ENCODE results near the gene FBXL13.
"Not testable (repeated sequence)": the region's sequence is repeated elsewhere in the genome, so short reads cannot be mapped to it uniquely, and the experiment has no call there.

Gene FBXL13

DNA sequence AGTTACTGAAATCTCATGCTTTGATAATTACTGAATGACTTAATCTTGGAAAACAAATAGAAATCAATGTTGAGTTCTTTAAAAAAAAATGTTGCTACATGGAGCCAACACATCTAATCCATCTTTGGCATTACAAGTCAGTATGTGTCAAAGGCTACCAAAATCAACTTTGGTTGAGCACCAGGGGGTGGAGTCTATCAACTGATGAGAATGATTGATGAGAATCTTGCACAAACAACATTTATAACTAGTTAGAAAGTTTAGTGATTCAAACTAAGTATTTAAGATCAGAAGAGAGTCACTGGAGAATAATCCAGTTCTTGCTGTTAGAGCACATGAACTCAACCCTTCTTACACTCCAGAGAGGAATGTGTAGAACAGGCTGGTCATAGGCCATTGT, 232.3 kb downstream of the FBXL13 start:
- Histone ChIP-seq H3K27ac (replicated peaks) (no peak overlapping the region), H3K27me3 (ENCODE audit: insufficient read depth, poor library complexity, severe bottlenecking) (no peaks in the 10 kb centered on the region), H3K4me3 (replicated peaks; ENCODE audit: insufficient read depth, low read length) (no peak overlapping the region)
- TF ChIP-seq POLR2AphosphoS5 (IDR thresholded peaks at IDR 0.05; ENCODE audit: low read depth): no peak
- DNase-seq (ENCODE audit: low read depth in 1 of 2, low spot score in 1 of 2): no peak

DNA sequence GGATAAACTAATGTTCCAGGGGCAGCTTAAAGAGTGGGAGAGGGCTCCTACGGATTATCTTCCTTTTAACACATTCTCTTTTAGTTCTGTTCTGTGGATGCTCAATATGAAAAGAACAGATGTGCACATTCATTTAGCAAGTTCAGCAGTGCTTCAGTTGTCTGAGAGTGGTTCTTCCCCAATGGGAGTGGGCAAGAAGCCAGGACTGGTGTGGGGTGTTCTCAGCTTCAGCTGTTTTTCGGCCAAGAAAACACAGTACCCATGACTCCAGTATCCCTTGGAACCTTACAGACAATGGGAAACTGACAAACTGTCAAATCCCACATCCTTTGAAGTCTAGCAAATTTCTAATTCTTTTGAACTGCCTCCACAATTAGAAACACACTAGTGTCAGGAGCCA, 233.3 kb downstream of the FBXL13 start:
- TF ChIP-seq SPI1 (IDR thresholded peaks at IDR 0.05; ENCODE audit: borderline replicate concordance, low read depth) (no peak), GABPA (IDR thresholded peaks at IDR 0.05; ENCODE audit: low read depth) (no peak), POLR2AphosphoS5 (IDR thresholded peaks at IDR 0.05; ENCODE audit: low read depth) (no peak)
- TF ChIP-seq, protein P1, sequence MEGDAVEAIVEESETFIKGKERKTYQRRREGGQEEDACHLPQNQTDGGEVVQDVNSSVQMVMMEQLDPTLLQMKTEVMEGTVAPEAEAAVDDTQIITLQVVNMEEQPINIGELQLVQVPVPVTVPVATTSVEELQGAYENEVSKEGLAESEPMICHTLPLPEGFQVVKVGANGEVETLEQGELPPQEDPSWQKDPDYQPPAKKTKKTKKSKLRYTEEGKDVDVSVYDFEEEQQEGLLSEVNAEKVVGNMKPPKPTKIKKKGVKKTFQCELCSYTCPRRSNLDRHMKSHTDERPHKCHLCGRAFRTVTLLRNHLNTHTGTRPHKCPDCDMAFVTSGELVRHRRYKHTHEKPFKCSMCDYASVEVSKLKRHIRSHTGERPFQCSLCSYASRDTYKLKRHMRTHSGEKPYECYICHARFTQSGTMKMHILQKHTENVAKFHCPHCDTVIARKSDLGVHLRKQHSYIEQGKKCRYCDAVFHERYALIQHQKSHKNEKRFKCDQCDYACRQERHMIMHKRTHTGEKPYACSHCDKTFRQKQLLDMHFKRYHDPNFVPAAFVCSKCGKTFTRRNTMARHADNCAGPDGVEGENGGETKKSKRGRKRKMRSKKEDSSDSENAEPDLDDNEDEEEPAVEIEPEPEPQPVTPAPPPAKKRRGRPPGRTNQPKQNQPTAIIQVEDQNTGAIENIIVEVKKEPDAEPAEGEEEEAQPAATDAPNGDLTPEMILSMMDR (IDR thresholded peaks at IDR 0.05; ENCODE audit: insufficient read depth, low read length): no peak
- TF ChIP-seq, protein P2, sequence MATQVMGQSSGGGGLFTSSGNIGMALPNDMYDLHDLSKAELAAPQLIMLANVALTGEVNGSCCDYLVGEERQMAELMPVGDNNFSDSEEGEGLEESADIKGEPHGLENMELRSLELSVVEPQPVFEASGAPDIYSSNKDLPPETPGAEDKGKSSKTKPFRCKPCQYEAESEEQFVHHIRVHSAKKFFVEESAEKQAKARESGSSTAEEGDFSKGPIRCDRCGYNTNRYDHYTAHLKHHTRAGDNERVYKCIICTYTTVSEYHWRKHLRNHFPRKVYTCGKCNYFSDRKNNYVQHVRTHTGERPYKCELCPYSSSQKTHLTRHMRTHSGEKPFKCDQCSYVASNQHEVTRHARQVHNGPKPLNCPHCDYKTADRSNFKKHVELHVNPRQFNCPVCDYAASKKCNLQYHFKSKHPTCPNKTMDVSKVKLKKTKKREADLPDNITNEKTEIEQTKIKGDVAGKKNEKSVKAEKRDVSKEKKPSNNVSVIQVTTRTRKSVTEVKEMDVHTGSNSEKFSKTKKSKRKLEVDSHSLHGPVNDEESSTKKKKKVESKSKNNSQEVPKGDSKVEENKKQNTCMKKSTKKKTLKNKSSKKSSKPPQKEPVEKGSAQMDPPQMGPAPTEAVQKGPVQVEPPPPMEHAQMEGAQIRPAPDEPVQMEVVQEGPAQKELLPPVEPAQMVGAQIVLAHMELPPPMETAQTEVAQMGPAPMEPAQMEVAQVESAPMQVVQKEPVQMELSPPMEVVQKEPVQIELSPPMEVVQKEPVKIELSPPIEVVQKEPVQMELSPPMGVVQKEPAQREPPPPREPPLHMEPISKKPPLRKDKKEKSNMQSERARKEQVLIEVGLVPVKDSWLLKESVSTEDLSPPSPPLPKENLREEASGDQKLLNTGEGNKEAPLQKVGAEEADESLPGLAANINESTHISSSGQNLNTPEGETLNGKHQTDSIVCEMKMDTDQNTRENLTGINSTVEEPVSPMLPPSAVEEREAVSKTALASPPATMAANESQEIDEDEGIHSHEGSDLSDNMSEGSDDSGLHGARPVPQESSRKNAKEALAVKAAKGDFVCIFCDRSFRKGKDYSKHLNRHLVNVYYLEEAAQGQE (IDR thresholded peaks at IDR 0.05; ENCODE audit: insufficient replicate concordance, low read depth): no peak
- Histone ChIP-seq H3K27me3 (ENCODE audit: insufficient read depth, poor library complexity, severe bottlenecking) (no peaks in the 10 kb centered on the region), H3K27ac (replicated peaks) (no peak overlapping the region), H3K4me3 (replicated peaks; ENCODE audit: insufficient read depth, low read length) (no peak overlapping the region)
- no peak for DNase-seq (ENCODE audit: low read depth in 1 of 2, low spot score in 1 of 2)

DNA sequence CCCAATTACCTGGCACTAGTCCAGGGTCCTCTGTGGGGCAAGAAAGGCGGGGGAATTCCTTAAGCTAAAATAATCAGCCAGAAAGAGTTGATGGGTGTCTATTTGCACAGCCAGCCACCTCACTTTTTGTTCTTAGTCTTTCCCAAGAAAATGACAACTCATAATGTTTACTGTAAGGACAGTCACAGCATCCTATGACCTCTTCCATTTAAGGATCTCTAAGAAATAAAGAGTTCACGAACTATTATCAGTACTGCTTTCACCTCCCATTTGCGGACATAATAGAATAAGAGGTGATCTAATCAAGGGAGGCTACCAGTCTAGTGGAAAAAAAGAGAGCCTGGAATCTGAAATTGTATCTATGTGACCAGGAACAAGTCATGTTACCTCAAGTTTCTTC, 234.2 kb downstream of the FBXL13 start:
- no peak overlapping the region for H3K4me3 ChIP-seq (replicated peaks; ENCODE audit: insufficient read depth, low read length)
- TF ChIP-seq POLR2AphosphoS5 (IDR thresholded peaks at IDR 0.05; ENCODE audit: low read depth) (no peak), SPI1 (IDR thresholded peaks at IDR 0.05; ENCODE audit: borderline replicate concordance, low read depth) (no peak)
- TF ChIP-seq, protein P2 (IDR thresholded peaks at IDR 0.05; ENCODE audit: insufficient replicate concordance, low read depth): no peak
- H3K27ac ChIP-seq (replicated peaks): no peak overlapping the region
- no peak for DNase-seq (ENCODE audit: low read depth in 1 of 2, low spot score in 1 of 2)
- H3K27me3 ChIP-seq (ENCODE audit: insufficient read depth, poor library complexity, severe bottlenecking): no peaks in the 10 kb centered on the region

DNA sequence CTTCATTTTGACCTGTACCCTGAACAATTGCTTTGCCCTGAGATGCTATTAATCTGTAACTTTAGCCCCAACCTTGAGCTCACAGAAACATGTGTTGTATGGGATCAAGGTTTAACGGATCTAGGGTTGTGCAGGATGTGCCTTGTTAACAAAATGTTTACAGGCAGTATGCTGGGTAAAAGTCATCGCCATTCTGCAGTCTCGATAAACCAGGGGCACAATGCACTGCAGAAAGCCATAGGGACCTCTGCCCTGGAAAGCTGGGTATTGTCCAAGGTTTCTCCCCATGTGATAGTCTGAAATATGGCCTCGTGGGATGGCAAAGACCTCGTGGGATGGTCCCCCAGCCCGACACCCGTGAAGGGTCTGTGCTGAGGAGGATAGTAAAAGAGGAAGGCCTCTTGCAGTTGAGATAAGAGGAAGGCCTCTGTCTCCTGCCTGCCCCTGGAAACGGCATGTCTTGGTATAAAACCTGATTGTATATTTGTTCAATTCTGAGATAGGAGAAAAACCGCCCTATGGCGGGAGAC, 236.0 kb downstream of the FBXL13 start:
- H3K27ac ChIP-seq (replicated peaks); H3K4me3 ChIP-seq (replicated peaks; ENCODE audit: insufficient read depth, low read length); DNase-seq (ENCODE audit: low read depth in 1 of 2, low spot score in 1 of 2); H3K27me3 ChIP-seq (ENCODE audit: insufficient read depth, poor library complexity, severe bottlenecking): not testable (repeated sequence)

DNA sequence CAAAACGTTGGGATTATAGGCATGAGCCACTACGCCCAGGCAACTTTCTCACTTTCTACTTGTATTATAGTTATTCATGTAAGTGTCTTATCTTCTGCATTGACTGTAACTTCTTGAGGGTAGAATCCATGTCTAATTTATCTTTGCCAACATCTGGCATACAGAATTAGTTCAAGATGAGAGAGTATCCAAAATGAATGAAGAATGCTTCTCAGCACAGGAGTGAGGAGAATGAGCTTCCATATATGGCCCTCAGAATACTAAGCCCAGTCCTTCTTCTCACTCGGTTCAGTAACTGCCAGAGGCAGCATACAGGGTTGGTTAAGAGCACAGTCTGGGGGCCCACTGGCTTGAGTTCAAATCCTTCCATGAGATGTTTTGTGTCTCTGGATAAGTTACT, 236.8 kb downstream of the FBXL13 start:
- Histone ChIP-seq H3K4me3 (replicated peaks; ENCODE audit: insufficient read depth, low read length) (no peak overlapping the region), H3K27ac (replicated peaks) (no peak overlapping the region), H3K27me3 (ENCODE audit: insufficient read depth, poor library complexity, severe bottlenecking) (no peaks in the 10 kb centered on the region)
- no peak for TF ChIP-seq SPI1 (IDR thresholded peaks at IDR 0.05; ENCODE audit: borderline replicate concordance, low read depth)
- no peak for TF ChIP-seq GABPA (IDR thresholded peaks at IDR 0.05; ENCODE audit: low read depth)
- TF ChIP-seq, protein P2 (IDR thresholded peaks at IDR 0.05; ENCODE audit: insufficient replicate concordance, low read depth): no peak
- TF ChIP-seq, protein P1 (IDR thresholded peaks at IDR 0.05; ENCODE audit: insufficient read depth, low read length): no peak
- TF ChIP-seq POLR2AphosphoS5 (IDR thresholded peaks at IDR 0.05; ENCODE audit: low read depth): no peak
- no peak for DNase-seq (ENCODE audit: low read depth in 1 of 2, low spot score in 1 of 2)
